Colonic mucosa (tissue), 4 donors: ENCODE results near the gene DPP6. TPM values are rescaled to one million over a fixed set of nuclear protein-coding genes. Genes with fewer than 3 reads are reported as not detected.

Source experiments
- DNase-seq: peaks from one replicate; pipeline ENCODE4 v3.0.0-alpha.2; 2020
- H3K27ac ChIP-seq: fragments of 200-600 bp; one replicate; pipeline ENCODE4 v1.8.0; 2021
- H3K27me3 ChIP-seq: fragments of 200-600 bp; one replicate; pipeline ENCODE4 v1.8.0; 2021
- H3K36me3 ChIP-seq: fragments of 200-600 bp; one replicate; pipeline ENCODE4 v1.8.0; 2021
- H3K4me1 ChIP-seq: fragments of 200-600 bp; one replicate; pipeline ENCODE4 v1.8.0; 2021; ENCODE audit warnings: mild to moderate bottlenecking
- H3K4me3 ChIP-seq: fragments of 200-600 bp; one replicate; pipeline ENCODE4 v1.8.0; 2021
- H3K9ac ChIP-seq, 2 donors: one replicate each; pipeline ENCODE4 v1.7.0; 2013; ENCODE audit warnings: control low read depth in 2 of 2, low read depth in 2 of 2, low read length in 2 of 2
- H3K9me3 ChIP-seq: fragments of 200-600 bp; one replicate; pipeline ENCODE4 v1.8.0; 2021
- CTCF ChIP-seq: fragments of 200-600 bp; IDR thresholded peaks from one replicate; pipeline ENCODE4 v1.8.0; 2022; ENCODE audit warnings: antibody characterized with exemption, mild to moderate bottlenecking
- intact Hi-C: fragments of 100-400 bp; cut with DNase I; formaldehyde crosslinking; loops from one replicate; pipeline ENCODE4 v1.14.1; 2022
- total RNA-seq, 2 donors: library from RNA; stranded (reverse); fragmentation: NEBNext Ultra II Directional in 1 of 2; extraction: Animal tissue kit (Norgen Biotek cat#: 25700) in 1 of 2; gene quantifications; one replicate each; pipeline ENCODE4 v1.2.1, GENCODE V29; 2021
- donor health status: healthy.
- donor health status: DM: no; HTN: no; CAD: no.
- donor health status: DM: no; HTN: no; CAD: no.

The DPP6 gene
- total RNA-seq, 2 donors from 2014 or later: 0.17 to 3.9 TPM

- H3K27ac ChIP-seq: no peak overlapping the region
- no peak overlapping the region for H3K4me3 ChIP-seq
- no peak for DNase-seq
- H3K9me3 ChIP-seq: no peaks in the 10 kb centered on the region
- H3K9ac ChIP-seq: no peak overlapping the region
- intact Hi-C loops: no loop called here
- TF ChIP-seq CTCF: no peak
- no peaks in the 10 kb centered on the region for H3K36me3 ChIP-seq
- no peaks in the 10 kb centered on the region for H3K27me3 ChIP-seq
- H3K4me1 ChIP-seq: no peaks in the 10 kb centered on the region
Observed at GRCh38 chr7:154429666-154430404, 377.6 kb downstream of the DPP6 start.

GRCh38 chr7:154430640-154431039 lies 378.4 kb downstream of the DPP6 start:
- intact Hi-C loops: no loop called here
- Histone ChIP-seq H3K4me1 (no peaks in the 10 kb centered on the region), H3K27me3 (no peaks in the 10 kb centered on the region)

GRCh38 chr7:154431045-154431444 lies 378.8 kb downstream of the DPP6 start:
- no peaks in the 10 kb centered on the region for H3K36me3 ChIP-seq
- no peaks in the 10 kb centered on the region for H3K9me3 ChIP-seq
- H3K27ac ChIP-seq: no peak overlapping the region
- TF ChIP-seq CTCF: no peak
- no peak overlapping the region for H3K4me3 ChIP-seq
- H3K9ac ChIP-seq: no peak overlapping the region
- H3K4me1 ChIP-seq: no peaks in the 10 kb centered on the region
- no peaks in the 10 kb centered on the region for H3K27me3 ChIP-seq
- intact Hi-C loops: no loop called here
- no peak for DNase-seq

More at GRCh38 chr7:154430640-154431039, 378.4 kb downstream of the DPP6 start:
- H3K4me3 ChIP-seq: no peak overlapping the region
- no peaks in the 10 kb centered on the region for H3K36me3 ChIP-seq
- no peak overlapping the region for H3K27ac ChIP-seq
- TF ChIP-seq CTCF: no peak
- DNase-seq: no peak
- no peaks in the 10 kb centered on the region for H3K9me3 ChIP-seq
- no peak overlapping the region for H3K9ac ChIP-seq

- no peak overlapping the region for H3K27ac ChIP-seq
- H3K9me3 ChIP-seq: no peaks in the 10 kb centered on the region
- H3K4me3 ChIP-seq: no peak overlapping the region
- no peaks in the 10 kb centered on the region for H3K36me3 ChIP-seq
- no peak for TF ChIP-seq CTCF
- no peak overlapping the region for H3K9ac ChIP-seq
- no peaks in the 10 kb centered on the region for H3K4me1 ChIP-seq
- H3K27me3 ChIP-seq: no peaks in the 10 kb centered on the region
- DNase-seq: no peak
- intact Hi-C loops: no loop called here
Observed at GRCh38 chr7:154433632-154434598, 381.7 kb downstream of the DPP6 start.

- no peak overlapping the region for H3K27ac ChIP-seq
- DNase-seq: no peak
- intact Hi-C loops: no loop called here
- no peak overlapping the region for H3K4me3 ChIP-seq
- no peak for TF ChIP-seq CTCF
- no peak overlapping the region for H3K9ac ChIP-seq
- no peaks in the 10 kb centered on the region for H3K4me1 ChIP-seq
- H3K36me3 ChIP-seq: no peaks in the 10 kb centered on the region
- no peaks in the 10 kb centered on the region for H3K27me3 ChIP-seq
- no peaks in the 10 kb centered on the region for H3K9me3 ChIP-seq
Observed at GRCh38 chr7:154436560-154436959, 384.4 kb downstream of the DPP6 start.
